Ascending aorta (tissue), 2 donors: ENCODE measurements around the gene SHOX. TPM values are rescaled to one million over a fixed set of nuclear protein-coding genes. Genes with fewer than 3 reads are reported as not detected.

Experiments
- DNase-seq, 2 donors: peaks; one replicate each; pipeline ENCODE4 v3.0.0-alpha.2; 2019; ENCODE audit warnings: low spot score in 2 of 2
- H3K27ac ChIP-seq, 2 donors: fragments of 200-600 bp; sonication (generic); one replicate each; pipeline ENCODE4 v1.5.1; 2016 to 2017; ENCODE audit warnings: mild to moderate bottlenecking in 1 of 2
- H3K27me3 ChIP-seq: fragments of 200-600 bp; sonication (generic); one replicate; pipeline ENCODE4 v1.5.1; 2017
- H3K36me3 ChIP-seq, 2 donors: fragments of 200-600 bp; sonication (generic); one replicate each; pipeline ENCODE4 v1.5.1; 2016
- H3K4me1 ChIP-seq, 2 donors: fragments of 200-600 bp; sonication (generic); one replicate each; pipeline ENCODE4 v1.5.1; 2016 to 2017; ENCODE audit warnings: mild to moderate bottlenecking in 1 of 2
- H3K4me3 ChIP-seq, 2 donors: fragments of 200-600 bp; sonication (generic); one replicate each; pipeline ENCODE4 v1.5.1; 2016 to 2017; ENCODE audit warnings: mild to moderate bottlenecking in 1 of 2
- H3K9me3 ChIP-seq, 2 donors: fragments of 200-600 bp; sonication (generic); one replicate each; pipeline ENCODE4 v1.5.1; 2016
- intact Hi-C: fragments of 100-400 bp; cut with DNase I; formaldehyde crosslinking; loops from one replicate; pipeline ENCODE4 v1.15.1; 2023
- total RNA-seq: library from RNA; depleted of rRNA; stranded (reverse); fragments of >200 nt; gene quantifications from one replicate; pipeline ENCODE4 v1.1.0, GENCODE V29; 2016
- TF ChIP-seq, protein P1 (sequence below), 3 experiments: fragments of 200-600 bp in 2 of 3; fragments of 450-650 bp in 1 of 3; sonication (generic) in 2 of 3; IDR thresholded peaks; one replicate each; pipeline ENCODE4 v1.5.1; 2016 to 2019; ENCODE audit warnings: antibody characterized with exemption in 3 of 3, mild to moderate bottlenecking in 1 of 3, moderate library complexity in 1 of 3

The SHOX gene
- total RNA-seq, 1 donor from 2014 or later, result not detected

DNA sequence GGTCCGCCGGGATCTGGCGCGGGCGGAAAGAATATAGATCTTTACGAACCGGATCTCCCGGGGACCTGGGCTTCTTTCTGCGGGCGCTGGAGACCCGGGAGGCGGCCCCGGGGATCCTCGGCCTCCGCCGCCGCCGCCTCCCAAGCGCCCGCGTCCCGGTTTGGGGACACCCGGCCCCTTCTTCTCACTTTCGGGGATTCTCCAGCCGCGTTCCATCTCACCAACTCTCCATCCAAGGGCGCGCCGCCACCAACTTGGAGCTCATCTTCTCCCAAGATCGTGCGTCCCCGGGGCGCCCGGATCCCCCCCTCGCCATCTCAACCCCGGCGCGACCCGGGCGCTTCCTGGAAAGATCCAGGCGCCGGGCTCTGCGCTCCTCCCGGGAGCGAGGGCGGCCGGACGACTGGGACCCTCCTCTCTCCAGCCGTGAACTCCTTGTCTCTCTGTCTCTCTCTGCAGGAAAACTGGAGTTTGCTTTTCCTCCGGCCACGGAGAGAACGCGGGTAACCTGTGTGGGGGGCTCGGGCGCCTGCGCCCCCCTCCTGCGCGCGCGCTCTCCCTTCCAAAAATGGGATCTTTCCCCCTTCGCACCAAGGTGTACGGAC is 482 bp upstream of the SHOX start:
- Histone ChIP-seq H3K4me1 (no peaks in the 10 kb centered on the region), H3K4me3 (no peak overlapping the region), H3K27ac (no peak overlapping the region), H3K36me3 (no peaks in the 10 kb centered on the region), H3K27me3 (peaks cover 6% of the 10 kb centered on the region), H3K9me3 (no peaks in the 10 kb centered on the region)
- TF ChIP-seq, protein P1, sequence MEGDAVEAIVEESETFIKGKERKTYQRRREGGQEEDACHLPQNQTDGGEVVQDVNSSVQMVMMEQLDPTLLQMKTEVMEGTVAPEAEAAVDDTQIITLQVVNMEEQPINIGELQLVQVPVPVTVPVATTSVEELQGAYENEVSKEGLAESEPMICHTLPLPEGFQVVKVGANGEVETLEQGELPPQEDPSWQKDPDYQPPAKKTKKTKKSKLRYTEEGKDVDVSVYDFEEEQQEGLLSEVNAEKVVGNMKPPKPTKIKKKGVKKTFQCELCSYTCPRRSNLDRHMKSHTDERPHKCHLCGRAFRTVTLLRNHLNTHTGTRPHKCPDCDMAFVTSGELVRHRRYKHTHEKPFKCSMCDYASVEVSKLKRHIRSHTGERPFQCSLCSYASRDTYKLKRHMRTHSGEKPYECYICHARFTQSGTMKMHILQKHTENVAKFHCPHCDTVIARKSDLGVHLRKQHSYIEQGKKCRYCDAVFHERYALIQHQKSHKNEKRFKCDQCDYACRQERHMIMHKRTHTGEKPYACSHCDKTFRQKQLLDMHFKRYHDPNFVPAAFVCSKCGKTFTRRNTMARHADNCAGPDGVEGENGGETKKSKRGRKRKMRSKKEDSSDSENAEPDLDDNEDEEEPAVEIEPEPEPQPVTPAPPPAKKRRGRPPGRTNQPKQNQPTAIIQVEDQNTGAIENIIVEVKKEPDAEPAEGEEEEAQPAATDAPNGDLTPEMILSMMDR (IDR thresholded peaks at IDR 0.05), result no peak
- peak in 1 of 2 donors; percentile 39 for DNase-seq
- intact Hi-C loops, result no loop called here

DNA sequence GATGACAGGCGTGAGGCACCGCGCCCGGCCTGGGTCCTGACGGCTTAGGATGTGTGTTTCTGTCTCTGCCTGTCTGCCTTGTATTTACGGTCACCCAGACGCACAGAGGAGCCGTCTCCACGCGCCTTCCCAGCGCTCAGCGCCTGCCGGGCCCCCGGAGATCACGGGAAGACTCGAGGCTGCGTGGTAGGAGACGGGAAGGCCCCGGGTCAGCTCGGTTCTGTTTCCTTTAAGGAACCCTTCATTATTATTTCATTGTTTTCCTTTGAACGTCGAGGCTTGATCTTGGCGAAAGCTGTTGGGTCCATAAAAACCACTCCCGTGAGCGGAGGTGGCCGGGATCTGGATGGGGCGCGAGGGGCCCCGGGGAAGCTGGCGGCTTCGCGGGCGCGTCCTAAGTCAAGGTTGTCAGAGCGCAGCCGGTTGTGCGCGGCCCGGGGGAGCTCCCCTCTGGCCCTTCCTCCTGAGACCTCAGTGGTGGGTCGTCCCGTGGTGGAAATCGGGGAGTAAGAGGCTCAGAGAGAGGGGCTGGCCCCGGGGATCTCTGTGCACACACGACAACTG is 1.3 kb downstream of the SHOX start:
- Histone ChIP-seq H3K27ac (no peak overlapping the region), H3K9me3 (no peaks in the 10 kb centered on the region), H3K27me3 (peaks cover 6% of the 10 kb centered on the region), H3K36me3 (no peaks in the 10 kb centered on the region), H3K4me3 (no peak overlapping the region), H3K4me1 (no peaks in the 10 kb centered on the region)
- TF ChIP-seq, protein P1 (IDR thresholded peaks at IDR 0.05), result no peak
- intact Hi-C loops, result no loop called here
- DNase-seq, result peak in 1 of 2 donors; percentile 12

DNA sequence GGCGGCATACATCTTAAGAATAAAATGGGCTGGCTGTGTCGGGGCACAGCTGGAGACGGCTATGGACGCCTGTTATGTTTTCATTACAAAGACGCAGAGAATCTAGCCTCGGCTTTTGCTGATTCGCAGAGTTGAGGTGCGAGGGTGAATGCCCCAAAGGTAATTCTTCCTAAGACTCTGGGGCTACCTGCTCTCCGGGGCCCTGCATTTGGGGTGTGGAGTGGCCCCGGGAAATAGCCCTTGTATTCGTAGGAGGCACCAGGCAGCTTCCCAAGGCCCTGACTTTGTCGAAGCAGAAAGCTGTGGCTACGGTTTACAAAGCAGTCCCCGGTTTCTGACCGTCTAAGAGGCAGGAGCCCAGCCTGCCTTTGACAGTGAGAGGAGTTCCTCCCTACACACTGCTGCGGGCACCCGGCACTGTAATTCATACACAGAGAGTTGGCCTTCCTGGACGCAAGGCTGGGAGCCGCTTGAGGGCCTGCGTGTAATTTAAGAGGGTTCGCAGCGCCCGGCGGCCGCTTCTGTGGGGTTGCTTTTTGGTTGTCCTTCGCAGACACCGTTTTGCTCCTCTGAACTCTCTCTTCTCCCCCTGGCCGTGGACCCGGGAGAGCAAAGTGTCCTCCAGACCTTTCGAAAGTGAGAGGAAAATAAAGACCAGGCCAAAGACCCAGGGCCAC is 1.9 kb downstream of the SHOX start:
- intact Hi-C loops, result no loop called here
- no peaks in the 10 kb centered on the region for H3K36me3 ChIP-seq
- no peak overlapping the region for H3K27ac ChIP-seq
- no peaks in the 10 kb centered on the region for H3K4me1 ChIP-seq
- TF ChIP-seq, protein P1 (IDR thresholded peaks at IDR 0.05), result no peak
- H3K4me3 ChIP-seq, result no peak overlapping the region
- H3K27me3 ChIP-seq, result peaks cover 6% of the 10 kb centered on the region
- H3K9me3 ChIP-seq, result no peaks in the 10 kb centered on the region
- DNase-seq, result no peak

DNA sequence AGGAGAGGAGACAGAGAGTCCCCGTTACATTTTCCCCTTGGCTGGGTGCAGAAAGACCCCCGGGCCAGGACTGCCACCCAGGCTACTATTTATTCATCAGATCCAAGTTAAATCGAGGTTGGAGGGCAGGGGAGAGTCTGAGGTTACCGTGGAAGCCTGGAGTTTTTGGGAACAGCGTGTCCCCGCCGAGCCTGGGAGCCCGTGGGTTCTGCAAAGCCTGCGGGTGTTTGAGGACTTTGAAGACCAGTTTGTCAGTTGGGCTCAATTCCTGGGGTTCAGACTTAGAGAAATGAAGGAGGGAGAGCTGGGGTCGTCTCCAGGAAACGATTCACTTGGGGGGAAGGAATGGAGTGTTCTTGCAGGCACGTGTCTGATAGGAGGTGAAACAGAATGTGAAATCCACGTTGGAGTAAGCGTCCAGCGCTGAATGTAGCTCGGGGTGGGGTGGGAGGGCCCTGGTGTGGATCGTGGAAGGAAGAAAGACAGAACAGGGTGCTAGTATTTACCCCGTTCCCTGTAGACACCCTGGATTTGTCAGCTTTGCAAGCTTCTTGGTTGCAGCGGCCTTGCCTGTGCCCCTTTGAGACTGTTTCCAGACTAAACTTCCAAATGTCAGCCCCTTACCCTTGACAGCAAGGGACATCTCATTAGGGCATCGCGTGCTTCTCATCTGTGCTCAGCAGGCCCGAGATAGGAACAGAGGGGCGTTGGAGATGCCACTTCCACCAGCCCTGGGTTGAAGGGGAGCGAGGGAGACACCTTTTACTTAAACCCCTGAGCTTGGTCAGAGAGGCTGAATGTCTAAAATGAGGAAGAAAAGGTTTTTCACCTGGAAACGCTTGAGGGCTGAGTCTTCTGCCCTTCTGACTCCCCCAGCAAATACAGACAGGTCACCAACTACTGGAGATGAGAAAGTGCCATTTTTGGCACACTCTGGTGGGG is 2.7 kb downstream of the SHOX start:
- no peaks in the 10 kb centered on the region for H3K36me3 ChIP-seq
- H3K4me3 ChIP-seq, result no peak overlapping the region
- peaks cover 6% of the 10 kb centered on the region for H3K27me3 ChIP-seq
- H3K9me3 ChIP-seq, result no peaks in the 10 kb centered on the region
- H3K27ac ChIP-seq, result no peak overlapping the region
- intact Hi-C loops, result no loop called here
- no peak for DNase-seq
- H3K4me1 ChIP-seq, result no peaks in the 10 kb centered on the region
- TF ChIP-seq, protein P1 (IDR thresholded peaks at IDR 0.05), result no peak
